ENCODE measurements around the gene SCGB1C2.

SCGB1C2 gene

GRCh38 chr17:173166-173911 lies 36.0 kb downstream of the SCGB1C2 start:
- DNase-seq, result no peak

GRCh38 chr17:177155-177554 lies 39.8 kb downstream of the SCGB1C2 start:
- DNase-seq, result no peak

- no peak for DNase-seq
Observed at GRCh38 chr17:177762-178161, 40.4 kb downstream of the SCGB1C2 start.

GRCh38 chr17:178292-179065 lies 41.1 kb downstream of the SCGB1C2 start:
- no peak for DNase-seq

GRCh38 chr17:179066-179432 lies 41.7 kb downstream of the SCGB1C2 start:
- no peak for DNase-seq

- DNase-seq, result no peak
Observed at GRCh38 chr17:179781-180380, 42.5 kb downstream of the SCGB1C2 start.

GRCh38 chr17:180381-181244 lies 43.2 kb downstream of the SCGB1C2 start:
- DNase-seq, result no peak

GRCh38 chr17:181245-182049 lies 44.1 kb downstream of the SCGB1C2 start, which contains the start of gene DOC2B:
DOC2B (minus strand) TSS chr17:181650; CDS start chr17:181479, 171 bp downstream.
- no peak for DNase-seq

- no peak for DNase-seq
Observed at GRCh38 chr17:182050-182751, 44.8 kb downstream of the SCGB1C2 start.

- no peak for DNase-seq
Observed at GRCh38 chr17:183021-183420, 45.7 kb downstream of the SCGB1C2 start.

- no peak for DNase-seq
Observed at GRCh38 chr17:185445-186138, 48.2 kb downstream of the SCGB1C2 start.

GRCh38 chr17:187130-187529 lies 49.8 kb downstream of the SCGB1C2 start:
- no peak for DNase-seq
